Hepatocyte (in vitro differentiated cells): ENCODE results near the gene C8G. TPM values are rescaled to one million over a fixed set of nuclear protein-coding genes. Genes with fewer than 3 reads are reported as not detected.

Source experiments
- DNase-seq: peaks from one replicate; pipeline ENCODE4 v3.0.0-alpha.2; 2016; ENCODE audit warnings: low spot score
- H2AFZ ChIP-seq: fragments of 200-600 bp; sonication (generic); 2 replicates; pipeline ENCODE4 v1.6.0; 2016; ENCODE audit warnings: antibody characterized with exemption, mild to moderate bottlenecking
- H3K27ac ChIP-seq: fragments of 200-600 bp; sonication (generic); 2 replicates; pipeline ENCODE4 v1.5.1; 2016; ENCODE audit warnings: mild to moderate bottlenecking
- H3K27me3 ChIP-seq: fragments of 200-600 bp; sonication (generic); 2 replicates; pipeline ENCODE4 v1.6.1; 2016
- H3K36me3 ChIP-seq: fragments of 200-600 bp; sonication (generic); replicated peaks from 2 replicates; pipeline ENCODE4 v1.5.1; 2016; ENCODE audit warnings: low read depth; ENCODE audit not compliant: insufficient read depth
- H3K4me1 ChIP-seq: fragments of 200-600 bp; sonication (generic); 2 replicates; pipeline ENCODE4 v1.5.1; 2016; ENCODE audit warnings: mild to moderate bottlenecking, moderate library complexity; ENCODE audit not compliant: insufficient read depth
- H3K4me2 ChIP-seq: fragments of 200-600 bp; sonication (generic); 2 replicates; pipeline ENCODE4 v1.6.0; 2016
- H3K4me3 ChIP-seq: fragments of 200-600 bp; sonication (generic); 2 replicates; pipeline ENCODE4 v1.5.1; 2016; ENCODE audit warnings: mild to moderate bottlenecking
- H3K79me2 ChIP-seq: fragments of 200-600 bp; sonication (generic); 2 replicates; pipeline ENCODE4 v1.6.0; 2017; ENCODE audit warnings: mild to moderate bottlenecking
- H3K9me2 ChIP-seq: fragments of 200-600 bp; sonication (generic); replicated peaks from 2 replicates; pipeline ENCODE4 v1.6.0; 2017; ENCODE audit warnings: mild to moderate bottlenecking; ENCODE audit not compliant: insufficient read depth
- H3K9me3 ChIP-seq: fragments of 200-600 bp; sonication (generic); 2 replicates; pipeline ENCODE4 v1.5.1; 2016; ENCODE audit warnings: low read depth, mild to moderate bottlenecking
- H4K20me1 ChIP-seq: fragments of 200-600 bp; sonication (generic); 2 replicates; pipeline ENCODE4 v1.6.0; 2016; ENCODE audit warnings: mild to moderate bottlenecking; ENCODE audit not compliant: insufficient read depth, poor library complexity, severe bottlenecking
- EZH2 ChIP-seq: fragments of 200-600 bp; sonication (generic); IDR thresholded peaks from 2 replicates; pipeline ENCODE4 v1.6.1; 2016; ENCODE audit warnings: antibody characterized with exemption, mild to moderate bottlenecking, borderline replicate concordance
- EZH2phosphoT487 ChIP-seq: fragments of 200-600 bp; sonication (generic); IDR thresholded peaks from one replicate; pipeline ENCODE4 v1.6.1; 2018; ENCODE audit warnings: antibody characterized with exemption, mild to moderate bottlenecking, low read depth, moderate library complexity; ENCODE audit not compliant: unreplicated experiment, severe bottlenecking
- WGBS: methylation state at CpG from one replicate; pipeline ENCODE4 v1.1.6; 2016; ENCODE audit warnings: low lambda C conversion rate; ENCODE audit errors: missing lambda C conversion rate; 5-methylcytosine and 5-hydroxymethylcytosine counted together
- polyA plus RNA-seq: library from polyadenylated mRNA; unstranded; fragments of >200 nt; fragmentation: Nextera tagmentation; extraction: Ambion mirVana; gene quantifications from 2 replicates; pipeline ENCODE4 v1.2.1, GENCODE V29; 2016
- total RNA-seq: library from RNA; depleted of rRNA; stranded (reverse); fragments of >200 nt; gene quantifications from 2 replicates; pipeline ENCODE4 v1.2.3, GENCODE V29; 2014
- TF ChIP-seq, protein P1 (sequence below): fragments of 200-600 bp; sonication (generic); IDR thresholded peaks from 2 replicates; pipeline ENCODE4 v1.5.1; 2016; ENCODE audit warnings: antibody characterized with exemption, mild to moderate bottlenecking; ENCODE audit not compliant: poor library complexity

The C8G gene
- total and polyA plus RNA-seq, 2 experiments from 2014 or later = 5.7 to 15.4 TPM

DNA sequence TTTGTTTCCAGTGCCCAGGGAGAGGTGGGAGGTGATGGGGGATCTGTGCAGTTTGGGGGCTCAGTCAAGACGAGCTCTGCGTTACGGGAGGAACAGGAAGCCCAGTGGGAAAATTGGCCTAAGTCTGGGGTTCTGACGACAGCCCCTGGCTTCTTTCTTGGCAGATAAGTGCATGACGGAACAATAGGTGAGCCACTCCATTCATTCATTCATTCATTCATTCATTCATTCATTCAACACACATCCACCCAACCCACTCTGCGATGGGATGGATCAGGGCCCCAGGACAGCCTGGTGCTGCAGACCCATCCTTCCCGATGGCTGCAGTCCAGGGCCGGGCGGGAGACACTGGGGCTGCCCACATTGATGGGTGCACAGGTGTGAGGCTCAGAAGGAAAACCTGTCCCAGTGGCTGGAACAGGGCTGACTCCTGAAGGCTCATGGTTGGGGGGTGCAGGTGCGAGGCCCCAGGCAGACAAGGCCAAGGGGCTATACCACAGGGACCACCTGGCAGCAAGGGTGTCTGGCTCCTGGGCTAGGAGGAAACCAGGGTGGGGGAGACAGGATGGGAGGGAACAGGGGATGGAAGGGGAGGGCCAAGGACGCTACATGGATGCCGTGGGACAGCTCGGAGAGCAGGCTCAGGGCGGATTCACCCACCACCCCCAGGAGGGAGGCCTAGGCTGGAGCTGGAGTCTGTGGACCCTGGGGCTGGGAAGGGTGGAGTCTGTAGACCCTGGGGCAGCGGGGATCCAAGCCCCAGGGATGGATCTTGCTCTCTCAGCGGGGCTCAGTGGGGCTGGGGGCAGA, 35.8 kb downstream of the C8G start:
- 92% methylated on average over 16 of the region's 16 CpGs for WGBS
- Histone ChIP-seq H3K27ac (no peak overlapping the region), H3K4me1 (peaks cover 3% of the 10 kb centered on the region), H4K20me1 (no peaks in the 10 kb centered on the region), H2AFZ (no peak overlapping the region), H3K79me2 (no peaks in the 10 kb centered on the region), H3K4me3 (no peak overlapping the region), H3K36me3 (no peaks in the 10 kb centered on the region), H3K9me3 (no peaks in the 10 kb centered on the region), H3K9me2 (no peaks in the 10 kb centered on the region), H3K4me2 (no peak overlapping the region), H3K27me3 (peaks cover 10% of the 10 kb centered on the region)
- TF ChIP-seq, protein P1, sequence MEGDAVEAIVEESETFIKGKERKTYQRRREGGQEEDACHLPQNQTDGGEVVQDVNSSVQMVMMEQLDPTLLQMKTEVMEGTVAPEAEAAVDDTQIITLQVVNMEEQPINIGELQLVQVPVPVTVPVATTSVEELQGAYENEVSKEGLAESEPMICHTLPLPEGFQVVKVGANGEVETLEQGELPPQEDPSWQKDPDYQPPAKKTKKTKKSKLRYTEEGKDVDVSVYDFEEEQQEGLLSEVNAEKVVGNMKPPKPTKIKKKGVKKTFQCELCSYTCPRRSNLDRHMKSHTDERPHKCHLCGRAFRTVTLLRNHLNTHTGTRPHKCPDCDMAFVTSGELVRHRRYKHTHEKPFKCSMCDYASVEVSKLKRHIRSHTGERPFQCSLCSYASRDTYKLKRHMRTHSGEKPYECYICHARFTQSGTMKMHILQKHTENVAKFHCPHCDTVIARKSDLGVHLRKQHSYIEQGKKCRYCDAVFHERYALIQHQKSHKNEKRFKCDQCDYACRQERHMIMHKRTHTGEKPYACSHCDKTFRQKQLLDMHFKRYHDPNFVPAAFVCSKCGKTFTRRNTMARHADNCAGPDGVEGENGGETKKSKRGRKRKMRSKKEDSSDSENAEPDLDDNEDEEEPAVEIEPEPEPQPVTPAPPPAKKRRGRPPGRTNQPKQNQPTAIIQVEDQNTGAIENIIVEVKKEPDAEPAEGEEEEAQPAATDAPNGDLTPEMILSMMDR = no peak
- TF ChIP-seq EZH2phosphoT487 (no peak), EZH2 (no peak)
- DNase-seq = no peak

DNA sequence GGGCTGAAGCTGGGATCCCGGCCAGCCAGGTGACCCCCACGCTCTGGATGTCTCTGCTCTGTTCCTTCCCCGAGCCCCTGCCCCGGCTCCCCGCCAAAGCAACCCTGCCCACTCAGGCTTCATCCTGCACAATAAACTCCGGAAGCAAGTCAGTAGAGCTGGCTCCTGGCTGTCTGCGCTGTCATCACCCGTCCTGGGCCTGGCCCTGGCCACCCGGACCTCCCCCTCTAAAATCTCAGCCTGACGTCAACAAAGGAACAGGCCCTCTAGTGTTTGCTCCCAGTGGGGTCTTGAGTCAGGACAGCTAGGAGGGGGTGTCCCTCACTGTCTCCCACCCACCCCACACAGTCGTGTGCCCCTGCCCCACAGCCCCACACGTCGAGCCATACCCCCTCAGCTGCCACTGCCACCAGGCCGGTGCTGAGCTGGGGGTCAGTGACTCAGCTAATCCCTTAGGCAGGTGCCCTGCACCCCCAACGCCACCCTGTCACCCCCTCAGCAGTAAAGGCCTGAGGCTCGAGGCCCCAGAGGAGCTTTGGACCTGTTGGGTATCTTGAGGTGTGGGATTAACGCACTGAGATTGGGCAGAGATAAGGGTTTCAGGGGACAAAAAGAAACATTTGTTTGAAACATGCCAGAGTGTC, 36.7 kb downstream of the C8G start:
- no peak overlapping the region for H3K27ac ChIP-seq

DNA sequence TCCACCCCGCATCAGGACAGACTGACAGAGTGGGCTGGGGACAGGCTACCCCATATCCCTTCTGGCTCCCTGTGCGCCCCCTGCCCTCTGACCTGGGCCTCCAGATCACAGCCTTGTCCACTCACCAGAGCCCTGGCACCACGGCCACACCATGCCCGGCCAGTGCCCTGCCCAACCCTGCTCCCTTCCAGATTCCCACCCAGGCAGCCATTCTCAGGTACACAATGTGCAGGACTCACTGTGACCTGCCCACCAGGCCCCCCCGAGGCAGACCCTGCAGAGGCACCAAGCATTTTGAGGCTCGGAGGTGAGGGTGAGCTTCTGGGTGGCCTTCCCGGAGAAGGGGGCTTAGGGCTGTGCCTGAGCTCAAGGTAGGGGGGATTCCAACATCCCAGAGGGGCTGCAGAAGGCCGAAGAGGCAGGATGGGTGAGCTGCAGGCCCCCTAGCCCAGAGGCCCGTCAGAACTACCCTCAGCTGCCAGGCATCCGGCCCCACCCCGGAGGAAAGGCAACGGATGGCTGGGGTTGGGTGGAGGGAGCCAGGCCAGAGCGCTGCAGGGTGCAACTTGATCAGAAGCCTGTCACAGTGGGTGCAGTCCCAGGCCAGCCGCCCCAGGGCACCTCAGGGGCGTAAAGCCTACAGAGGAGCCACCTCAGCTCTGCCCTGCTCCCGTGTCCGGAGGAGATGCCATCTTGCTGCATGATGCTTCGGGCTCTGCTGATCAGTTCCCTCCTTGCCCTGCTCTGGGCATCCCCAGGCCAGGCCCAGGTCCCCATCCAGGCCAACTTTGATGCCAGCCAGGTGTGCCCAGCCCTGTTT, 37.4 kb downstream of the C8G start, which contains the start of gene LCNL1:
Gene LCNL1 (plus strand): TSS at position 762 of the 820 bp plus-strand sequence. CDS start 594 bp downstream, outside the sequence.
- H3K27ac ChIP-seq = no peak within 1 kb of the TSS
- 89% methylated on average over 18 of the region's 18 CpGs for WGBS
- TF ChIP-seq EZH2 (no peak), EZH2phosphoT487 (no peak)
- TF ChIP-seq, protein P1 = no peak

More for the DNA sequence above, 36.7 kb downstream of the C8G start:
- Histone ChIP-seq H3K9me3 (no peaks in the 10 kb centered on the region), H3K36me3 (no peaks in the 10 kb centered on the region), H4K20me1 (no peaks in the 10 kb centered on the region), H3K27me3 (peaks cover 15% of the 10 kb centered on the region), H3K4me3 (no peak overlapping the region), H3K79me2 (no peaks in the 10 kb centered on the region), H3K9me2 (no peaks in the 10 kb centered on the region), H3K4me1 (peaks cover 3% of the 10 kb centered on the region), H3K4me2 (no peak overlapping the region), H2AFZ (no peak overlapping the region)
- TF ChIP-seq, protein P1 = no peak
- TF ChIP-seq EZH2 (no peak), EZH2phosphoT487 (no peak)
- no peak for DNase-seq
- WGBS = 62% methylated on average over 9 of the region's 17 CpGs

More for the DNA sequence above, 37.4 kb downstream of the C8G start, which contains the start of gene LCNL1:
- Histone ChIP-seq H3K9me3 (no peaks in the 10 kb centered on the region), H2AFZ (no peak within 1 kb of the TSS), H3K79me2 (no peaks in the 10 kb centered on the region), H3K4me3 (no peak within 1 kb of the TSS), H3K4me1 (peaks cover 3% of the 10 kb centered on the region), H4K20me1 (no peaks in the 10 kb centered on the region), H3K27me3 (peaks cover 15% of the 10 kb centered on the region), H3K36me3 (no peaks in the 10 kb centered on the region), H3K9me2 (no peaks in the 10 kb centered on the region), H3K4me2 (no peak within 1 kb of the TSS)
- DNase-seq = no peak
